ENCODE measurements around the gene SPI1.

Gene SPI1

DNA sequence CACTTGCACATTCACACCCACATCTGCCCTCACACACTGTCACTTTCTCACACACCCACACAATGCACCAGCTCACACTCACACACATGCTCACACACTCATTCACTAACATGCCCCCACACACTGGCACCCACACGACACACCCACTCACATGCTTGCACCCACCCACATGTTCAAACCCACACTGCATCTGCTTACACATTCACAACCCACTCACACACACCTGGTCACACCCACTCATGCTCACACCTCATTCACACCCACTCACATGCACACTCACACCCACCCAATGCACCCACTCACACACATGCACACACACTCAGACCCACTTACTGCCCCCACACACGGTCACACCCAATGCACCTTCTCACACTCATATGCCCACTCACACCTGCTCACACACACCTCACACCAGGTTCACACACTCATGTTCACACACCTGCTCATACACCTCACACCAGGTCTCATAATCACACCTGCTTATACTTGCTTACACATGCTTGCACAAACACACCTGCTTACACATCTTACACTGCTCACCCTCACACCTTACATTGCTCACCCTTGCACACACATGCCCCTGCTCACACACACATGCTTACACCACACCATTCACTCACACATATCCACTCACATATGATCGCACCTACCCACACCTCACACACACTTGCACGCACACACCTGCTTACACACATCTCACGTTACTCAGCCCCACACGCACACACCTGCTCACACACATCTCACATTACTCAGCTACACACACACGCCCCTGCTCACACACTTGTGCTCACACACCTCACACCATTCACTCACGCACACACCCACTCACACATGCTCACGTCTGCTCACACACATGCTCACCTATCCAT, 22.0 kb downstream of the SPI1 start:
- no peak for DNase-seq

- peak; percentile 86 for DNase-seq
Measured at GRCh38 chr11:47355283-47356128, 22.8 kb downstream of the SPI1 start.

GRCh38 chr11:47354913-47355282, 23.4 kb downstream of the SPI1 start:
- no peak for DNase-seq

GRCh38 chr11:47353978-47354774, 24.2 kb downstream of the SPI1 start:
- no peak for DNase-seq

- no peak for DNase-seq
Measured at GRCh38 chr11:47352556-47352955, 25.8 kb downstream of the SPI1 start, which contains the start of gene MYBPC3. MYBPC3 (minus strand) TSS chr11:47352702; CDS start chr11:47352647, 55 bp downstream.

- DNase-seq = no peak
Measured at GRCh38 chr11:47351156-47352126, 26.9 kb downstream of the SPI1 start.

DNA sequence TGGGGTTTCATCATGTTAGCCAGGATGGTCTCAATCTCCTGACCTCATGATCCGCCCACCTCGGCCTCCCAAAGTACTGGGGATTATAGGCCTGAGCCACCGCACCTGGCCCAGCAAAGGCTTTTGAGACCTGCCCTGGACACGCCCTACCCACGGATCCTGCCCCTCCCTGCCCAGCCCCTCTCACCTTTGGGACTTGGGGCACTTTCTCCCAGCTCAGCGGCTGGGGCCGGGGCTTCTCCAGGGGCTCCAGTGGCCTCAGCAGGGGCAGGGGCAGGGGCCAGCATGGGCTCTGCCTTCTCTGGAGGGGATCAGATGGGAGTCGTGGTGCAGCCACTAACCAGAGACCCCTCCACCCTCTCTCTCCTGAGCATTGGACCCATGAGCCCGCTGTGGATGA, 28.0 kb downstream of the SPI1 start:
- no peak for DNase-seq

DNA sequence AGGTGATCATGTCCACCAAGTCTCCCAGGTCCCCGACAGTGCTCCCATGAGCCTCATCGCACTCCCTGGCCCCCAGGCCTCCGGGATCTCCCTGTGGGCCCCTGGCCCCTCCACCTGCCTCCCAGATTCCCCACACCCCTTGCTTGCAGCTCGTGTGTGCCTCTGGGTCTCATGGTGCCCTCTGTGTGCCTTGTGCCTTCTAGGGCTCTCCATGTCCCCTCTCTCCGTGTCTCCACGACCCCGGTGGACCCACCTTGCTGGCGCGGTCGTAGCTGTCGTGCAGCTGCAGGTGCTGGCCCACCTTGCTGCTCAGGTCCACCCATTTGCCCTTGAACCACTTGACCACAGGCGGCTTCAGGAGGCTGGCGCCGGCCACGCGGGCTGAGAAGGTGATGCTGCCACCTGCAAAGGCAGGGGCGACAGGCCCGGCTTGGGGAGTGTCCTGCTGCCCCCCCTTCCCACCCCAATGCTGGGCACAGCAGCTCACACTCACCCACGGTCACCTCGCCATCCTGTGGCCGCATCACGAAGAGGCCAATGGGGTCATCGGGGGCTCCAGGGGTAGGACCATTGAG, 28.7 kb downstream of the SPI1 start:
- DNase-seq = no peak

DNA sequence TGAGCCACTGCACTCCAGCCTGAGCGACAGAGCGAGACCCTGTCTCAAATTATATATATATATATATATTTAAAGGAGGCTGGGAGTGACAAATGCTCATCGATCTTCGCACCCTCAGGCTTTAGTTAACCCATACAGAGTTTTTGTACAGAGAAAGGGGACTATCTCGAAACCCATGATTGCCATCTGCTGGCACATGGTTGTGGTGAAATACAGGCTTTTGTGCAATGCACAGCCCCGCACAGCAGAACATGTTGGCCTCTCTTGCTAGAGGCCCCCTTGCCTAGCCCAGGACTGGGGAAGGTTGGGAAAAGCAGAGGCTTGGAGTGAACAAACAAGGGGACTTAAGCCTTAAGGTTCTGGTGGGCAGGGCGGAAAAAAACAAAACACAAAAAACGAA, 29.5 kb downstream of the SPI1 start:
- no peak for DNase-seq

DNA sequence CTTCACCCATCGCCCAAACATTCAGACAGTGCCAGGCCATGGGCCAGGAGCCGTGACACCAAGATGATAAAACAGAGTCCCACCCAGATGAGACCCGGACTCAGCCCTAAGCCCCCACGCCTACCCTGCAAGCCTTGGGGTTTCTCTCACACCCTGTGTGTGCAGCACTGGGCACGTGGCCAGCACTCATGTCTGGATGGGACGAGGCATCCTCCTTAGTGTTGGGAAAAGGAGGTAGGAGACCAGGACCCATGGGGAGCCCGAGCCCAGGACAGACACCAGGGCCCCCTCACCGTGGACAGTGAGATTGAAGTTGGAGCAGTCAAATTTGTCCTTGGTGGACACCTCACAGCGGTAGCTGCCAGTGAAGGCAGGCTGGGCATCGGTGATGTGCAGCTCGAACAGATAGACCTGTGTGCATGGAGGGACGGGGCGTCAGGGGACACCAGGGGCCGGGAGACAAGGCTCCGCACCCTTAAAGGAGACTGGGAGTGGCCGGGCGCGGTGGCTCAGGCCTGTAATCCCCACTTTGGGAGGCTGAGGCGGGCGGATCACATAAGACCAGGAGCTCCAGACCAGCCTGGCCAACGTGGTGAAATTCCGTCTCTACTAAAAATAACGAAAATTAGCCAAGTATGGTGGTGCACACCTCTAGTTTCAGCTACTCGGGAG, 30.1 kb downstream of the SPI1 start:
- no peak for DNase-seq

DNA sequence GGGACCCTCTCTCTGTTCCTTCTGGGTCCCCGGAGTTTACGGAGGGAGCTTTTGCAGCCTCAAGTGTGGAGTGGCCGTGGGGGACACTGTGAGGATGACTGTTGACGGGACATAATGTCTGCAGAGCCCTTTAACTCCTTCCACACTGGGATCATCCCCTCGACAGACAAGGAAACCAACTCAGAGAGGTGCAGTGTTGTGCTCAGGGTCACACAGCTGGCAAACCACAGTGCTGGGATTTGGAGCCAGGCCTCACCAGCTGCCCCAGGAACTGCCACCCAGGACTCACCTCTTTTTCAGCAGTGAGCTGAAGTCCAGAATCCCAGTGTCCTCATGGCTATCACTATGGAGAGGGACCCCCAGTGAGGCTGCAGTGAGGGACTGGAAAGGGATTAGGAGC, 31.2 kb downstream of the SPI1 start:
- DNase-seq = no peak

DNA sequence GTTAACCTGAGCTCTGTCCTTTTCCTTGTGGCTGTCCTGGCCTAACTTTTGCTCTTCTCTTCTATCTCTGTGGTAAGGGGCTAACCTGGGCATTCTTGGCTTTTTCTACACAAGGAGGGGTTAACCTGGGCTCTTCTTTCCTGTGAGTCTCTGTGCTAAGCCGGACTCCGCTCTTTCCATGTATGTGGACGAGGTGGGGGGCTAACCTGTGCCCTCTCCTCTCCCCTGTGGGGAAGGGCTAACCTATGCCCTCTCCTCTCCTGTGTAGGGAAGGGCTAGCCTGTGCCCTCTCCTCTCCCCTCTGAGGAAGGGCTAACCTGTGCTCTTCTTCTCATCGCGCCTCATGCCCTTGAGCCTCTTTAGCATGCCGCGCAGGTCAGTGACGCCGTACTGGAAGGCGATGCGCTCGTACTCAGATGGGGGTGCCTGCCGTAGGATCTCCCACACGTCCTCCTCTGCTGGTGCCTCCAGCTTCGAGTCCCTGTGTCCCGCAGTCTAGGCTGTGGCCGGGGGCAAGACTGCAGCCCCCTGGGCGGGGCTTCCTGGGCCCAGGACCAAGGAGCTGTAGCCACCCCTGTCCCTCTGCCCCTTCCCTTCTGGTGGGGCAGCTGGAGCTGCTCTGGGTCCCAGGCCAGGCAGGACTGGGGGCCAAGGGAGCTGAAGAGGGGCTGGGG, 32.3 kb downstream of the SPI1 start:
- DNase-seq = no peak

- DNase-seq = no peak
Measured at GRCh38 chr11:47342854-47343253, 35.5 kb downstream of the SPI1 start.

DNA sequence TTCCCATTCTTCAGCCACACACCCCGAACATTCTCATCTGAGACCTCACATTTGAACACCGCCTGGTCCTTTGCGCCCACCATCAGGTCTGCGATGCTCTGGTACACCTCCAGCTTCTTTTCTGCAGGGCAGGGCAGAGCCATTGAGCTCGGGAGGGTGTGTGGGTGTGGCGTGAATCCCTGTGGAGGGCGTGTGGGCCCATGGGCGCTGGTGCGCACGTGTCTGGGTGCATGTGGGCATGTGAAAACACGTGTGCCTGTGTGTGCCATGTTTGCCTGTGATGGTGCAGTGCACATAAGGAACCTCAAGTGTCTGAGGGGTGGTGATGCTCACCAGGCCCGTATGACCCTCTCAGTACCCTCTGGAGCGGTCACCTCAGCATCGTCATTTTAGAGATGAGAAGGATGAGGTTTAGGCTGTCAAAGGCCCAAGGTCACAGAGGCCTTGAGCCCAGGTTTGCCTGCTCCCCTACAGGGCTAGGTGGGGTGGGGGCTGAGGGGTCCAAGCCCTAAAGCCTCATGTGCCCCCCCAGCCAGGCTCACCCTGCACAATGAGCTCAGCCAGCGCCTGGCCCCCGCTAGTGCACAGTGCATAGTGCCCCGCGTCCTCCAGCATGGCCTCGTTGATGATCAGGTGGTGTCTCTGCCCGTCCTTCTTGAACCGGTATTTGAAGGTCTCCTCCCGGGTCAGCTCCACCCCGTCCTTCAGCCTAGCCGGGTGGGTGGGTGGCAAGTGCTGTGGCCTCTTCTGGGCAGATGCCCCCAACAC, 36.1 kb downstream of the SPI1 start:
- no peak for DNase-seq

- no peak for DNase-seq
Measured at GRCh38 chr11:47340980-47341775, 37.2 kb downstream of the SPI1 start.

DNA sequence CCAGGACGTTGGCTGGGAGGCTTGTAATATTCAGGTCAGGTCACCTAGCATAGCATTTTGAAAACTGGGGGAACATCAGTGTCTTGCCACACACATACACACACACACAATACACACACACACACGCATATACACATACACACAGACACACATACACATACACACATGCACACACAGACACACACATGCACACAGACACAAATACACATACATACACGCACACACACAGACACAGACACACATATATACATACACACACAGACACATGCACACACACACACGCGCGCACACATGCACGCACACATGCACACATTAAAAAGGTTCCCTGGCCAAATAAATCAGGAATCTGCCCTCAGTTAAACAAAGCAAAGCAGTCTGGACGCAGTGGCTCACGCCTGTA, 38.3 kb downstream of the SPI1 start:
- DNase-seq = no peak

GRCh38 chr11:47338396-47339241, 39.7 kb downstream of the SPI1 start:
- no peak for DNase-seq
